Skeletal muscle tissue (tissue), 4 donors: ENCODE measurements around the gene FRYL. TPM values are rescaled to one million over a fixed set of nuclear protein-coding genes. Genes with fewer than 3 reads are reported as not detected.
A peak's percentile ranks its signal among the peaks of the same experiment; 100 is the strongest.
"Not testable (repeated sequence)": the region's sequence is repeated elsewhere in the genome, so short reads cannot be mapped to it uniquely, and the experiment has no call there.

Source experiments
- H3K27ac ChIP-seq: one replicate; pipeline ENCODE4 v1.7.0; 2013; ENCODE audit warnings: mild to moderate bottlenecking, low read depth, low read length, inconsistent platforms
- H3K27me3 ChIP-seq, 3 donors: one replicate each; pipeline ENCODE4 v1.7.0; 2013; ENCODE audit warnings: low read length in 3 of 3; ENCODE audit not compliant: control insufficient read depth in 3 of 3, insufficient read depth in 3 of 3
- H3K36me3 ChIP-seq, 3 donors: one replicate each; pipeline ENCODE4 v1.7.0; 2013; ENCODE audit warnings: low read length in 3 of 3; ENCODE audit not compliant: control insufficient read depth in 3 of 3, insufficient read depth in 3 of 3
- H3K4me1 ChIP-seq, 3 donors: one replicate each; pipeline ENCODE4 v1.7.0; 2013; ENCODE audit warnings: low read length in 3 of 3, mild to moderate bottlenecking in 3 of 3; ENCODE audit not compliant: control insufficient read depth in 3 of 3, insufficient read depth in 3 of 3
- H3K4me3 ChIP-seq, 3 donors: one replicate each; pipeline ENCODE4 v1.7.0; 2013; ENCODE audit warnings: low read length in 3 of 3
- H3K9ac ChIP-seq, 3 donors: one replicate each; pipeline ENCODE4 v1.7.0; 2013; ENCODE audit warnings: low read length in 3 of 3, mild to moderate bottlenecking in 3 of 3, moderate library complexity in 2 of 3, low read depth in 1 of 3
- H3K9me3 ChIP-seq, 3 donors: one replicate each; pipeline ENCODE4 v1.7.0; 2013; ENCODE audit warnings: low read length in 3 of 3; ENCODE audit not compliant: control insufficient read depth in 3 of 3
- total RNA-seq: library from RNA; depleted of rRNA; stranded (reverse); fragments of >200 nt; gene quantifications from one replicate; pipeline ENCODE4 v1.2.3, GENCODE V29; 2014
- donor health status: Osteomylitis.

FRYL gene
- total RNA-seq, 1 donor from 2014 or later: 66.3 TPM

- no peak overlapping the region for H3K9ac ChIP-seq
These were observed 5.0 kb downstream of the FRYL start for GRCh38 chr4:48774760-48775710.

DNA sequence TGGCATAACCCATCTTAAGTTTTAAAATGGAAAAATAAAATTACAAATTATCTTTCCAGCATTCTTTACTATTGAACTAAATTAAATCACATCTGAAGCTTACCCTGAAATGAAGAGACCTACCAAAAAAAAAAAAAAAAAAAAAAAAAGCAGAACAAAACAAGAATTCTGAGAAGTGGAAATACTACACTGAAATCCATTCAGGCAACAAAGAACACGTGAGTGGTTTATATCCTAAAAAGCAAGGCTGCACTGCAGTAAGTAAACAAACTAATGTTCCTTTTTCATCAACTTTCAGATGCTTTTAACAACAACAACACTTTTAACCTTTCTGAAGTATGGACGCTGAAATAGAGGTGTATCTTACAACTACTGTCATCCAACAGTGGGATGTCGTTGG, 7.5 kb downstream of the FRYL start:
- Histone ChIP-seq H3K36me3 (no peaks in the 10 kb centered on the region), H3K9me3 (no peaks in the 10 kb centered on the region), H3K27ac (no peak overlapping the region), H3K4me1 (peaks cover 17 to 21% (median 21%) of the 10 kb centered on the region in 3 donors), H3K27me3 (no peaks in the 10 kb centered on the region), H3K4me3 (no peak overlapping the region), H3K9ac (no peak overlapping the region)

More at GRCh38 chr4:48774760-48775710, 5.0 kb downstream of the FRYL start:
- Histone ChIP-seq H3K4me3 (no peak overlapping the region), H3K36me3 (no peaks in the 10 kb centered on the region), H3K4me1 (peaks cover 24 to 30% (median 26%) of the 10 kb centered on the region in 3 donors), H3K9me3 (no peaks in the 10 kb centered on the region), H3K27me3 (no peaks in the 10 kb centered on the region), H3K27ac (peak overlapping the region; percentile 20)

DNA sequence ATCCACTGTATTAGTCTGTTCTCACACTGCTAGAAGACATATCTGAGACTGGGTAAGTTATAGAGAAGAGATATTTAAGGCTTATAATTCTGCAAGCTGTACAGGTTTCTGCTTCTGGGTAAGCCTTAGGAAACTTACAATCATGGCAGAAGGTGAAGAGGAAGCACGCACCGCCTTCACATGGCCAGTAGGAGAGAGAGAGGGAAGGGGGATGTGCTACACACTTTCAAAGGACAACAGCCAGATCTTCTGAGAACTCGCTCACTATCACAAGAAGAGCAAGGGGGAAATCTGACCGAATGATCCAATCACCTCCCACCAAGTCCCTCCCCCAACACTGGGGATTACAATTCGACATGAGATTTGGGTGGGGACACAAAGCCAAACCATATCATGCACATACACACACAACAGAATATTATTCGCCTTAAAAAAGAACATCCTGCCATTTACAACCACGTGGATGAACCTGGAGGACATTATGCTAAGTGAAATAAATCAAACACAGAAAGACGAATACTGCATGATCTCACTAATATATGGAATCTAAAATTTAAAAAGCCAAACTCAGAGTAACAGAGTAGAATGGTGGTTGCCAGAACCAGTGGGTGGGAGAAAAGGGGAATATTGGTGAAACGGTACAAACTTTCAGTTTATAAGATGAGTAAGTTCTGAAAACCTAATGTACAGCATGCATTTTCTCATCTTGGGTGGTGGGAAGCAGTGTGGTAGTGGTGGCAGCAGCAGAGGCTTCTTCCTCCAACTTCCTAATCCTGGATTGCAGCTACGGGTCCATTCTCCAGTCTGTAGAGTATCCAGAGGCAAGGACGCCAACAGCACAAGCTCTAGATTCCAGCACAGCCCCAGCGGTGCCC, 12.8 kb downstream of the FRYL start:
- Histone ChIP-seq H3K27me3 (no peaks in the 10 kb centered on the region), H3K4me3 (no peak overlapping the region), H3K4me1 (peaks cover 2 to 9% (median 5%) of the 10 kb centered on the region in 3 donors), H3K36me3 (no peaks in the 10 kb centered on the region), H3K9me3 (no peaks in the 10 kb centered on the region), H3K27ac (no peak overlapping the region), H3K9ac (no peak overlapping the region)

GRCh38 chr4:48766131-48766792, 13.8 kb downstream of the FRYL start:
- H3K27ac ChIP-seq: no peak overlapping the region

DNA sequence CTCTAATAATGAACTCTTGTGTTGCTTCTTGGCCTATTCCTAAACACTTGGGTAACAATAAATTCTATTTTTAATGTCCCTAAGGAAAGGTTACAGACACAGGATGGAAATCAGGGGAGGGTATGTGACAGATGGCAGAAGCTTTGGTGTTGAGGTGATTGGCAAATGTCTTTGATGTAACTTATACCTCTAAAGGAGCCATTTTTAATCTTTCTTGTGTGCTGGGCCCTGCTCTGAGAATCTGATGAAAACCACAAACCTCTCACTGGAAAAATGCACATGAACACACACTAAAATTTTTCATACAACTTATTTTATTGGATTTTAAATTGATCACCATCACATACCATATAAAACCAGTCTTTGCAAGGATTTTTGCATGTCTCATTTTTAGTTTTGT, 17.7 kb downstream of the FRYL start:
- Histone ChIP-seq H3K9ac (no peak overlapping the region), H3K27ac (no peak overlapping the region), H3K27me3 (no peaks in the 10 kb centered on the region), H3K4me1 (peaks cover 0 to 12% (median 3%) of the 10 kb centered on the region in 3 donors), H3K9me3 (no peaks in the 10 kb centered on the region), H3K4me3 (no peak overlapping the region), H3K36me3 (no peaks in the 10 kb centered on the region)

More at GRCh38 chr4:48766131-48766792, 13.8 kb downstream of the FRYL start:
- Histone ChIP-seq H3K36me3 (no peaks in the 10 kb centered on the region), H3K4me3 (no peak overlapping the region), H3K9ac (no peak overlapping the region), H3K9me3 (no peaks in the 10 kb centered on the region), H3K27me3 (no peaks in the 10 kb centered on the region), H3K4me1 (peaks cover 2 to 12% (median 3%) of the 10 kb centered on the region in 3 donors)

- Histone ChIP-seq H3K9me3 (no peaks in the 10 kb centered on the region), H3K27me3 (no peaks in the 10 kb centered on the region), H3K36me3 (no peaks in the 10 kb centered on the region), H3K4me1 (peaks cover 0 to 12% (median 3%) of the 10 kb centered on the region in 3 donors), H3K27ac (no peak overlapping the region), H3K4me3 (no peak overlapping the region), H3K9ac (no peak overlapping the region)
These were observed 18.8 kb downstream of the FRYL start for GRCh38 chr4:48761286-48761685.

GRCh38 chr4:48758703-48759102, 21.4 kb downstream of the FRYL start:
- H3K9ac ChIP-seq, H3K9me3 ChIP-seq, H3K27ac ChIP-seq, H3K4me3 ChIP-seq, H3K27me3 ChIP-seq, H3K36me3 ChIP-seq: not testable (repeated sequence)
- H3K4me1 ChIP-seq: peaks cover 0 to 12% (median 3%) of the 10 kb centered on the region in 3 donors

DNA sequence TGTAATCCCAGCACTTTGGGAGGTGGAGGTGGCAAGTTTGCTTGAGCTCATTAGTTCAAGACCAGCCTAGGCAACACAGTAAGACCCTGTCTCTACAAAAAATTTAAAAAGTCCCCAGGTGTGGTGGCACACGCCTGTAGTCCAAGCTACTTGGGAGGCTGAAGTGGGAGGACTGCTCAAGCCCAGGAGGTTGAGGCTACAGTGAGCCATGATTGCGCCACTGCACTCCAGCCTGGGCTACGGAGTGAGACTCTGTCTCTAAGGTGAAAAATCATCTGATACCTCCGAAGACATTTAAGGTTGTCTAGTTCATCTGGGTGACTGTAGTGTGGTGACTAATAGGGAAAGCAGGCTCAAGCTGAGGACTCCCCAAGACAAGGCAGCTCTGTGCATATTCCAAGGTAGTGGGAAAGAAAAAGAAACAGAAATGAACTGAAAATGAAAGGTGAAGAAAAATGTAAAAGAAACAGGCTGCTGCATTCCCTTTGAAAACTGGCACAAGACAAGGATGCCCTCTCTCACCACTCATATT, 23.3 kb downstream of the FRYL start:
- Histone ChIP-seq H3K4me3 (no peak overlapping the region), H3K9ac (no peak overlapping the region), H3K36me3 (no peaks in the 10 kb centered on the region), H3K9me3 (no peaks in the 10 kb centered on the region), H3K4me1 (peaks cover 0 to 9% (median 9%) of the 10 kb centered on the region in 3 donors), H3K27me3 (no peaks in the 10 kb centered on the region), H3K27ac (no peak overlapping the region)

- H3K4me3 ChIP-seq: no peak overlapping the region
- H3K27ac ChIP-seq: no peak overlapping the region
- H3K36me3 ChIP-seq: no peaks in the 10 kb centered on the region
- no peak overlapping the region for H3K9ac ChIP-seq
- peaks cover 3 to 20% (median 6%) of the 10 kb centered on the region in 3 donors for H3K4me1 ChIP-seq
- no peaks in the 10 kb centered on the region for H3K27me3 ChIP-seq
- no peaks in the 10 kb centered on the region for H3K9me3 ChIP-seq
These were observed 24.8 kb downstream of the FRYL start for GRCh38 chr4:48755281-48755680.
